Ovary (tissue), 3 donors: ENCODE results near the gene EXD3.

Experiments used
- EP300 ChIP-seq: sonication (generic); formaldehyde crosslinking; IDR thresholded peaks from one replicate; pipeline ENCODE4 v1.6.1; 2017; ENCODE audit warnings: antibody characterized with exemption
- POLR2A ChIP-seq: fragments of 450-650 bp; IDR thresholded peaks from one replicate; pipeline ENCODE4 v1.6.1; 2017; ENCODE audit warnings: antibody characterized with exemption, mild to moderate bottlenecking, moderate library complexity
- TF ChIP-seq, protein P1 (sequence below), 3 donors: fragments of 450-650 bp in 2 of 3; fragments of 200-600 bp in 1 of 3; IDR thresholded peaks; one replicate each; pipeline versions ENCODE4 v1.5.1 to v1.8.0; 2016 to 2022; ENCODE audit warnings: antibody characterized with exemption in 3 of 3, mild to moderate bottlenecking in 1 of 3
- donor health status: DM: no; HTN: no; CAD: no.

DNA sequence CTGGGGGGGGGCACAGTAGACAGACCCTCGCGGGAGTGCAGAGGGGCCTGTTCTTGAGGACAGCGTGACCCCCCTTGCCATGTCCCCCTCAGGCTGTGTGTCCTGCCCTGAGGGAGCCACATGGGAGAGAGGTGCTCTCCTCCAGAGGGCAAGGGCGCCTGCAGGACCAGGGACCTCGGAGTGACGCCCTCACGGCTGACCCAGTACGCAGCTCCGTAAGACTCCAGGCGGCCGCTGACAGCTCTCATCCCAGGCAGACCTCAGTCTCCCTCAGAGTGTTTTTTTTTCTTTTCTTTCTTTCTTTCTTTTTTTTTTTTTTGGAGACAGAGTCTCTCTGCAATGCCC lies 27.3 kb downstream of the EXD3 start:
- TF ChIP-seq, protein P1, sequence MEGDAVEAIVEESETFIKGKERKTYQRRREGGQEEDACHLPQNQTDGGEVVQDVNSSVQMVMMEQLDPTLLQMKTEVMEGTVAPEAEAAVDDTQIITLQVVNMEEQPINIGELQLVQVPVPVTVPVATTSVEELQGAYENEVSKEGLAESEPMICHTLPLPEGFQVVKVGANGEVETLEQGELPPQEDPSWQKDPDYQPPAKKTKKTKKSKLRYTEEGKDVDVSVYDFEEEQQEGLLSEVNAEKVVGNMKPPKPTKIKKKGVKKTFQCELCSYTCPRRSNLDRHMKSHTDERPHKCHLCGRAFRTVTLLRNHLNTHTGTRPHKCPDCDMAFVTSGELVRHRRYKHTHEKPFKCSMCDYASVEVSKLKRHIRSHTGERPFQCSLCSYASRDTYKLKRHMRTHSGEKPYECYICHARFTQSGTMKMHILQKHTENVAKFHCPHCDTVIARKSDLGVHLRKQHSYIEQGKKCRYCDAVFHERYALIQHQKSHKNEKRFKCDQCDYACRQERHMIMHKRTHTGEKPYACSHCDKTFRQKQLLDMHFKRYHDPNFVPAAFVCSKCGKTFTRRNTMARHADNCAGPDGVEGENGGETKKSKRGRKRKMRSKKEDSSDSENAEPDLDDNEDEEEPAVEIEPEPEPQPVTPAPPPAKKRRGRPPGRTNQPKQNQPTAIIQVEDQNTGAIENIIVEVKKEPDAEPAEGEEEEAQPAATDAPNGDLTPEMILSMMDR (IDR thresholded peaks at IDR 0.05): no peak
- TF ChIP-seq EP300: no peak
- TF ChIP-seq POLR2A: no peak
